NCI-H1436 treated with DMSO at 0.1 percent for 48 hours (cell line): ENCODE results near the gene CUL1.

ENCODE experiments used
- DNase-seq: peaks from one replicate; lab custom pipeline; 2025; lab: John Stamatoyannopoulos, UW

The CUL1 gene

GRCh38 chr7:148761499-148762278, 63.0 kb downstream of the CUL1 start:
- no peak for DNase-seq

GRCh38 chr7:148763622-148764021, 64.9 kb downstream of the CUL1 start:
- no peak for DNase-seq

- no peak for DNase-seq
These were observed 71.3 kb downstream of the CUL1 start for GRCh38 chr7:148770004-148770403.

GRCh38 chr7:148772297-148773089, 73.8 kb downstream of the CUL1 start:
- DNase-seq: no peak

- DNase-seq: no peak
These were observed 74.6 kb downstream of the CUL1 start for GRCh38 chr7:148773334-148773733.

- no peak for DNase-seq
These were observed 75.8 kb downstream of the CUL1 start for GRCh38 chr7:148774471-148774870.

- no peak for DNase-seq
These were observed 84.2 kb downstream of the CUL1 start for GRCh38 chr7:148782757-148783456.

- no peak for DNase-seq
These were observed 85.3 kb downstream of the CUL1 start for GRCh38 chr7:148783801-148784527.

GRCh38 chr7:148787571-148788295, 89.0 kb downstream of the CUL1 start:
- no peak for DNase-seq

- no peak for DNase-seq
These were observed 90.5 kb downstream of the CUL1 start for GRCh38 chr7:148789220-148789619.

GRCh38 chr7:148790131-148790726, 91.5 kb downstream of the CUL1 start:
- DNase-seq: no peak

GRCh38 chr7:148790850-148791249, 92.1 kb downstream of the CUL1 start:
- DNase-seq: no peak

- DNase-seq: no peak
These were observed 92.8 kb downstream of the CUL1 start for GRCh38 chr7:148791546-148791945.

GRCh38 chr7:148793590-148793989, 94.9 kb downstream of the CUL1 start:
- no peak for DNase-seq

- no peak for DNase-seq
These were observed 95.8 kb downstream of the CUL1 start for GRCh38 chr7:148794476-148794875.

GRCh38 chr7:148796841-148797240, 98.1 kb downstream of the CUL1 start:
- no peak for DNase-seq

- no peak for DNase-seq
These were observed 101.3 kb downstream of the CUL1 start for GRCh38 chr7:148799893-148800555.

- DNase-seq: no peak
These were observed 102.0 kb downstream of the CUL1 start for GRCh38 chr7:148800677-148801076.

GRCh38 chr7:148802101-148802493, 103.4 kb downstream of the CUL1 start:
- DNase-seq: no peak

GRCh38 chr7:148803094-148803493, 104.4 kb downstream of the CUL1 start:
- DNase-seq: no peak
